IPS DF 6.9 (cell line): ENCODE measurements around the gene ATG10.
"Not testable (repeated sequence)": the region's sequence is repeated elsewhere in the genome, so short reads cannot be mapped to it uniquely, and the experiment has no call there.

Source experiments
- DNase-seq: peaks from one replicate; pipeline ENCODE4 v3.0.0-alpha.2; 2013; ENCODE audit warnings: low read depth, low spot score
- H3K27ac ChIP-seq: one replicate; pipeline ENCODE4 v1.5.1; 2013; ENCODE audit warnings: low read length, control low read depth
- H3K27me3 ChIP-seq: 2 replicates; pipeline ENCODE4 v1.6.1; 2013; ENCODE audit warnings: mild to moderate bottlenecking, low read length; ENCODE audit not compliant: control insufficient read depth, insufficient read depth
- H3K36me3 ChIP-seq: 2 replicates; pipeline ENCODE4 v1.6.1; 2013; ENCODE audit warnings: low read length; ENCODE audit not compliant: control insufficient read depth, insufficient read depth
- H3K4me1 ChIP-seq: 2 replicates; pipeline ENCODE4 v1.6.1; 2013; ENCODE audit warnings: low read length; ENCODE audit not compliant: control insufficient read depth, insufficient read depth
- H3K4me3 ChIP-seq: 2 replicates; pipeline ENCODE4 v1.5.1; 2013; ENCODE audit warnings: mild to moderate bottlenecking, low read length
- H3K9me3 ChIP-seq: 2 replicates; pipeline ENCODE4 v1.6.1; 2013; ENCODE audit warnings: low read length, inconsistent platforms; ENCODE audit not compliant: control insufficient read depth, insufficient read depth
- WGBS: extraction: QIAGEN DNeasy Blood & Tissue Kit; methylation state at CpG from one replicate; pipeline ENCODE4 v1.1.7; 2013; ENCODE audit warnings: mixed read lengths, missing lambda C conversion rate; ENCODE audit not compliant: insufficient read length, insufficient coverage; 5-methylcytosine and 5-hydroxymethylcytosine counted together

ATG10 gene

DNA sequence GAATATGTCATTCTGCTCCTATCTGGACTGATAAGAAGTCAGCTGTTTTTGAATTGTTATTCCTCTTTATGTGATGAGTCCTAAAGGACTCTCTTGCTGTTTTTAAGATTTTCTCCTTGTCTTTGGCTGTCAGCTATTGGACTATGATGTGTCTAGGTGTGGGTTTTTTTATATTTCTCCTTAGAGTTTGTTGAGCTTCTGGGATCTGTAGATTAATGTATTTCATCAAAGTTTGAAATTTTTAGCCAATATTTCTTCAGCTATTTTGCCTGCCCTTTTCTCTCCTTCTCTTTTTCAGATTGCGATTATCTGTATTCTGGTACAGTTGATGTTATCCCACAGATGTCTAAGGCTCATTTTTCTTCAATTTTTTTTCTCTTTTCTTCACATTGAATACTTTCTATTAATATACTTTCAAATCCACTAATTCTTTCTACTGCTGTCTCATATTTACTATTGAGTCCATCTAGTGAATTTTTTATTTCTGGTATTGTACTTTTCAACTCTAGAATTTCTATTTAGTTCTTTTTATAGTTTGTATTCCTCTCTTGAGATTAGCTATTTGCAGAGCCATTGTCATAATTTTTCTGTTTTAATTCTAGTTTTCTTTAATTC, 275.2 kb downstream of the ATG10 start:
- Histone ChIP-seq H3K4me1 (no peaks in the 10 kb centered on the region), H3K9me3 (no peaks in the 10 kb centered on the region), H3K4me3 (no peak overlapping the region), H3K27ac (no peak overlapping the region), H3K36me3 (no peaks in the 10 kb centered on the region), H3K27me3 (no peaks in the 10 kb centered on the region)
- no CpG with 5 or more reads among the region's 1 CpG for WGBS
- no peak for DNase-seq

DNA sequence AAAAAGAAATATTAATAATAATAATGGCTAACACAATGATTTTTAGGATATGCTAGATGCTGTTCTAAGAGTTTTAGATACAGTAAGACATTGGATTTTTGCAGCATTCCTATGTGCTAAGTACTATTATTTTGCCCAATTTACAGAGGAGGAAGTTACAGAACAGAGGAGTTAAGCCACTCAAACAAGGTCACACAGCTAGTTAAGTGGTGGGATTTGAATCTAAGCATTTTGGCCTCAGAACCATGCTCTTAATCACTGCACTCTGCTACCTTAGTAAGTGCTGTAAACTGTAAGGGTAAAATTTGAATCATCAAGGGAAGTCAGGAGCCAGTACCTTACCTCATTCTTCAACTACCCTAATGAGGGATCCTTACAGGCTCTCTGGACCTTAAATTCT, 280.9 kb downstream of the ATG10 start:
- DNase-seq, result no peak
- no peak overlapping the region for H3K4me3 ChIP-seq
- H3K36me3 ChIP-seq, result no peaks in the 10 kb centered on the region
- H3K4me1 ChIP-seq, result no peaks in the 10 kb centered on the region
- H3K9me3 ChIP-seq, result no peaks in the 10 kb centered on the region
- no peaks in the 10 kb centered on the region for H3K27me3 ChIP-seq
- H3K27ac ChIP-seq, result no peak overlapping the region

DNA sequence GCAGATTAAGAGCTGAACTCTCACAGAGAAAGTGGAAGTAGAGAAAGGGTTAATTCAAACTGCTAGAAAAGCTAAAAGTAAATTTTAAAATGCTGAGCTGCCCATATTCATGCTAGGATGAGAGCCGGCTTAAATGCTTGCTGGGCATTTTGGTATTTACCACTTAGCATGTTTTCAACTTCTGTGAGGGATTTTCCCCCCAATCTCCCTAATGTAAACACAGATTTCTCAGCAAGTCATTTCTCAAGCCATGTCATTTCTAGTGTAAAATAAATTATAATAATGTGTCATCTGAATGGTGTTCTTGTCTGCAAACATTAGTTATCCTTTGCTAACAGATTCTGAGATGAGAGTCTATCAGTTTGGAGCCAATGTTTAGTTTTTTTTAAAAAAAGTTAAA, 284.0 kb downstream of the ATG10 start:
- no peaks in the 10 kb centered on the region for H3K27me3 ChIP-seq
- H3K4me3 ChIP-seq, result no peak overlapping the region
- no CpG with 5 or more reads among the region's 1 CpG for WGBS
- H3K27ac ChIP-seq, result no peak overlapping the region
- DNase-seq, result no peak
- no peaks in the 10 kb centered on the region for H3K36me3 ChIP-seq
- no peaks in the 10 kb centered on the region for H3K9me3 ChIP-seq
- H3K4me1 ChIP-seq, result no peaks in the 10 kb centered on the region

DNA sequence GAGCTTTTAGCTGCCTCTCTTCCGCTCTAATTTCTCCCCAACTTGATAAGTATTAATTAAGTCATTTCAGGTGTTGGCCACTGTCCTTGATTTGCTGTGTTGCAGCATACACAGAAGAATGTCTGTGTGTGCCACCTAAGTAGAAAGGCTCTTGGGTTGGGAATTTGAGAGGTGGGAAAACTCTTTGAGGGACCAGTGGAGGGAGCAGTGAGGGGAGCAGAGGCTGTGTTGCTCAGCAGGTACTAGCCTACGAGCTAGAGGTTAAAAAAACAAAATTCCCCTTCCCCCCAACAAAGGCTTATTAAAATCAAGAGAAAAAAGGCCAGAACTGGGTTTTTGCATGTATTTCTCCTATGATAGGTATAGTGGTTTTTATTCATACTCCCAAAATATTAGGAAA, 285.4 kb downstream of the ATG10 start:
- Histone ChIP-seq H3K4me1 (no peaks in the 10 kb centered on the region), H3K36me3 (no peaks in the 10 kb centered on the region), H3K4me3 (no peak overlapping the region), H3K27ac (no peak overlapping the region), H3K27me3 (no peaks in the 10 kb centered on the region), H3K9me3 (no peaks in the 10 kb centered on the region)
- DNase-seq, result no peak
- WGBS, result no CpG with 5 or more reads among the region's 2 CpGs

DNA sequence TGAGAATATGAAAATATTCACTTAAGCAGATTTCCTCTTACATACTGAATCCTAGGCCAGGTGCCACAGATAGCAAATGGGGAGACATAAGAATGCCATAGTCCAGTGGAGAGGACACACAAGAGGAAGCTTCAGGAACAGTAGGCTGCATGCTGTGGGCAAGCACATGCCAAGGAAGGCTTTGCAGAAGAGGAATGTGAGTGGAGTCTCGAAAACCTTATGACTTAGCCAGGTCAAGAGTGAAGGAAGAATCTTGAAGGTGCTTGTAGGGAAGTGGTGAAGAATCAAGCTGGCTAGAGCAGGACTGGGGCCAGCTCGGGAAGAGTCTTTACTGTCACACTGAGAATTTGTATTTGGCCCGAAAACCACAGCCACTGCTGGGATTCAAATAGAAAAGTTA, 285.9 kb downstream of the ATG10 start:
- H3K27ac ChIP-seq, result no peak overlapping the region

DNA sequence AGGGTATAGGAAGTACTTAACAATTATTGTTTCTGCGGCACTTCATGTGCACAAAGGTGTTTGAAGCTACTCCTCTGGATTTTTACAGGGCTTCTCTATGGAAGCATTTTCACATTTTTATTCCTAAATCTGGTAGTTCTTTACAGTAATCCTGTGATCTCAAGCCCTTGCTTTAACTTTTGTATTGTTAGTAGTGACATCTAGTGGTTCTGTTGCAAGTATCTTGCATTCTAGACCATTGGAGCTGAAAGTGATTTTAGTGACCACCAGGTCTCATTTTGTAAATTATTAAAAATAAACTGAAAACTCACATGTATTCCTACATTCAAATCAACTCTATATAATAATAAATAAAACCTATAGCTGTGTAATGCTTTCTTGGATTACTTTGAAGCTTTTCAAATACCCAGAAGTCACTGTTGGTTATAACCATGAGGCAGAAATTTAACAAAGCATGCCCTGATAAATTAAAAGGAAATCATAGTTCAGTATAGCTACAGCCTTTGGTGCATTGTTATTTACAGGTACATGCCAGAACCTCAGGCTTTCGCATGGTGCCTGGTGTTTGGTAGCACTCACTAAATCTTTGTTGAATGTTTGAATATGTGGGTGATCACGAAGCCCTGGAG, 287.5 kb downstream of the ATG10 start:
- no peak for DNase-seq
- WGBS, result no CpG with 5 or more reads among the region's 3 CpGs
- Histone ChIP-seq H3K36me3 (no peaks in the 10 kb centered on the region), H3K27me3 (no peaks in the 10 kb centered on the region), H3K27ac (no peak overlapping the region), H3K4me1 (no peaks in the 10 kb centered on the region), H3K4me3 (no peak overlapping the region), H3K9me3 (no peaks in the 10 kb centered on the region)

More for the DNA sequence above, 285.9 kb downstream of the ATG10 start:
- WGBS, result no CpG with 5 or more reads among the region's 3 CpGs
- Histone ChIP-seq H3K4me3 (no peak overlapping the region), H3K4me1 (no peaks in the 10 kb centered on the region), H3K9me3 (no peaks in the 10 kb centered on the region), H3K36me3 (no peaks in the 10 kb centered on the region), H3K27me3 (no peaks in the 10 kb centered on the region)
- DNase-seq, result no peak

DNA sequence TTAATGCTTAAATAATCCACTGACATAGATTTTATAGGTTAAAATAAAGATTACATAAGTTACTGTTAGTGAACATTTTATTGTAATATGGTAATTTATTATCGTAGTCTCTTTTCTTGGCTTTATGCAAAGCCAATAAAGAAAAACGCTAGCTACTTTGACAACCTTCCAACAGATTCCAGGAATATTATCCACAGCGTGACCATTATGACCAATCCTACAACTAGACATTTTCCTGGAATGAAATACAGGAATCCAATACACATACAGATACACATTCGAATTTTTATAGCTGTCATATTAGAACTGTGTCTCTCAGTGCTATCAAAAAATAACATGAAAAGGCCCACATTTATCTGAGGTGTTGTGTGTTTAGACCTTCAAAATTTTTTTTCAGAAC, 293.2 kb downstream of the ATG10 start:
- no peaks in the 10 kb centered on the region for H3K27me3 ChIP-seq
- no CpG with 5 or more reads among the region's 4 CpGs for WGBS
- no peaks in the 10 kb centered on the region for H3K4me1 ChIP-seq
- H3K9me3 ChIP-seq, result no peaks in the 10 kb centered on the region
- no peaks in the 10 kb centered on the region for H3K36me3 ChIP-seq
- no peak for DNase-seq
- no peak overlapping the region for H3K4me3 ChIP-seq
- H3K27ac ChIP-seq, result no peak overlapping the region

DNA sequence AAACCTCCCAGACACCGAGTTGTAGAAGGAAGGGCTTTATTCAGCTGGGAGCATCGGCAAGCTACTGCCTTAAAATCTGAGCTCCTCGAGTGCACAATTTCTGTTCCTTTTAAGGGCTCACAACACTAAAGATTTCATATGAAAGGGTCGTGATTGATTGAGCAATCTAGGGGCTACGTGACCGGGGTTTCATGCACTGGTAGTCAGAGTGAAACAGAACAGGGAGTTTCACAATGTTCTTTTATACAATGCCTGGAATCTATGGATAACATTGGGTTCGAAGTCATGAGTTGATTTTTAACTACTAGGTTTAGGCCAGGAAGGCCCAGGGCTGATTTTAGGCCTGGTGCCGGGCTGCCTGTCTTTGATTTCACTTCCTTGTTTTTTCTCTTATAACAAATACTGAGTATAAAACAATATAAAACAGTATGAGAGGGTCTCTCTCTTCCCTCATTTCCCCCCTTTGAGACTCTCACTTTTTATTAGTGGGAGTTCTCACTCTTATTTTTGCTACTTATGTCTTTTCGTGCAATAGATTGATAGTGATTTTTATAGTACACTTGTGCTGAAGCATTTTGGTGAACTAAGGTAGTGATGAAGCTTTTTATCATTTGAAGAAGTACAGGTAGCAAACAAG, 295.6 kb downstream of the ATG10 start:
- not testable (repeated sequence) for H3K36me3 ChIP-seq, H3K27ac ChIP-seq, H3K27me3 ChIP-seq, DNase-seq, H3K9me3 ChIP-seq, H3K4me1 ChIP-seq, H3K4me3 ChIP-seq
- WGBS, result no CpG with 5 or more reads among the region's 9 CpGs

DNA sequence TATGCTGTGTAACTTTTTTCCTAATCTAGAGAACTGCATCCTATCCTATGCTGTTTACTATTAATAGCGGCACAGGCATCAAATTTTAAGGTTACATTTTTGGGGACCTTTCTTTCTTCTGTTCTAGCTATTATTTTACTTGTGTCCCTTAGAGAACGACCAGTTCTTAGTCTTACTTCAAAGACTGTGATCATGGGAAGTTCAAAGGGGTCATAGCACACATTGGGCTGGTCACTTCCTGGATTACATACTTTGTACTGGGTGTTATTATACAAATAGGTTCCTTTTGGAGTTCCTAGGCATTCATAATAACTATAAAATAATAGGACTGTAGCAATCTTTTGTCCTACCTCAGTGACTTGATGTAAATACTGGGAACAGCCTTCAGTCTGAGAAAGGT, 297.5 kb downstream of the ATG10 start:
- not testable (repeated sequence) for H3K9me3 ChIP-seq, H3K27ac ChIP-seq, H3K36me3 ChIP-seq, H3K27me3 ChIP-seq, H3K4me1 ChIP-seq, H3K4me3 ChIP-seq, DNase-seq
- no CpG with 5 or more reads among the region's 2 CpGs for WGBS

DNA sequence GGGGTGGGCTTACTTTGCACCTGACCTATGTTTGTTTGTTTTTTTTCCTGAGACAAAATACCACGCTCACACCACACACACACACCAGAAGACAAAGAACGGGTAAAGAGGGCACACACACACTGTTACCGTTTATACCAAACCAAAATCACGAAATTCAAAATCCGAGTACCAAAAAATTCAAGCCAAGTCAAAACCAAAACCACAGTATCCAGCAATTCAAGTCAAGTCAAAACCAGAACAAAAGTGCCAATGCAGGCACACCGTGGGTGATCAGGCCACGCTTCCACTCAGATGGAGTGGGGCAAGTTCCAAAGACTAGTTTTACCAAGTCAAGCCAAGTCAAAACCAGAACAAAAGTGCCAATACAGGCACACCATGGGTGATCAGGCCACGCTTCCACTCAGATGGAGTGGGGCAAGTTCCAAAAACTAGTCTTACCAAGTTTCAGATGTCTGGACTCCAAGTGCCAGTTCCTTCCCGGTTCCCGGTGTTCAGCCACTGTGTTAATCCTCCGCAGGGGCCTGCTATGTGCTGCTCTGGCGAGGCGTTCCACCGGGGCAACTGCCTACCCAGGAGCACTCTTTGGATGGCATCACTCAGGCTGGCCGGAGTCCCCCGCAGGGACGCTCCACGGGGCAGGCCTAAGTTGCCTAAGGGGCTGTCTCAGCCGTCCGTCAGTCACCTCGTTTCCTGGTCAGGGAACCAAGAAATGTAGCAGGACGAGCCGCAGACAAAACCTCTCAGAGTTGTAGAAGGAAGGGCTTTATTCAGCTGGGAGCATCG, 300.9 kb downstream of the ATG10 start:
- DNase-seq, H3K9me3 ChIP-seq, H3K4me3 ChIP-seq, H3K27ac ChIP-seq, H3K4me1 ChIP-seq, H3K27me3 ChIP-seq: not testable (repeated sequence)
- H3K36me3 ChIP-seq, result peaks cover 23% of the 10 kb centered on the region; the same call in 1 of the 2 replicates
- no CpG with 5 or more reads among the region's 24 CpGs for WGBS
